Lung (tissue), 12 donors: Measurements from ENCODE around the gene FRS2. TPM values are rescaled to one million over a fixed set of nuclear protein-coding genes. Genes with fewer than 3 reads are reported as not detected.
A peak's percentile ranks its signal among the peaks of the same experiment; 100 is the strongest.

Source experiments
- ATAC-seq: fragments of 200-7000 bp; cut with Tn5 transposase; one replicate; pipeline ENCODE4 v1.9.1; 2020; ENCODE audit warnings: moderate number of reproducible peaks; ENCODE audit not compliant: insufficient read depth, low FRiP score
- DNase-seq, 3 donors: peaks; one replicate each; pipeline ENCODE4 v3.0.0-alpha.2; 2013 to 2017
- H3K27ac ChIP-seq, 2 donors: one replicate each; pipeline ENCODE4 v1.5.1; 2013; ENCODE audit warnings: mild to moderate bottlenecking in 2 of 2, moderate library complexity in 2 of 2, control low read depth in 1 of 2, inconsistent platforms in 1 of 2, low read depth in 1 of 2, low read length in 1 of 2
- H3K27me3 ChIP-seq, 3 donors: one replicate each; pipeline ENCODE4 v1.5.1; 2013; ENCODE audit warnings: low read length in 2 of 3; ENCODE audit not compliant: control insufficient read depth in 3 of 3, insufficient read depth in 3 of 3
- H3K36me3 ChIP-seq, 4 donors: one replicate each; pipeline ENCODE4 v1.5.1; 2013; ENCODE audit warnings: low read length in 4 of 4, mild to moderate bottlenecking in 1 of 4, moderate library complexity in 1 of 4; ENCODE audit not compliant: control insufficient read depth in 4 of 4, insufficient read depth in 4 of 4
- H3K4me1 ChIP-seq, 5 donors: one replicate each; pipeline ENCODE4 v1.5.1; 2013; ENCODE audit warnings: low read length in 5 of 5, mild to moderate bottlenecking in 2 of 5, moderate library complexity in 1 of 5; ENCODE audit not compliant: control insufficient read depth in 5 of 5, insufficient read depth in 5 of 5
- H3K4me3 ChIP-seq: one replicate; pipeline ENCODE4 v1.5.1; 2013; ENCODE audit warnings: mild to moderate bottlenecking, control low read depth, moderate library complexity
- H3K9ac ChIP-seq, 2 donors: one replicate each; pipeline ENCODE4 v1.5.1; 2013; ENCODE audit warnings: low read length in 2 of 2, control low read depth in 1 of 2; ENCODE audit not compliant: insufficient read depth in 1 of 2
- H3K9me3 ChIP-seq, 4 donors: one replicate each; pipeline ENCODE4 v1.5.1; 2013; ENCODE audit warnings: low read length in 3 of 4, mild to moderate bottlenecking in 1 of 4, moderate library complexity in 1 of 4; ENCODE audit not compliant: control insufficient read depth in 4 of 4, insufficient read depth in 3 of 4
- WGBS, 2 donors: extraction: QIAGEN DNeasy Blood & Tissue Kit; methylation state at CpG; one replicate each; pipeline ENCODE4 v1.1.7; 2013; 5-methylcytosine and 5-hydroxymethylcytosine counted together
- polyA plus RNA-seq, 2 donors: library from polyadenylated mRNA; stranded (reverse); fragments of 200-250 nt; gene quantifications; one replicate each; pipeline ENCODE4 v1.2.1, GENCODE V29; 2013
- total RNA-seq, 2 donors: library from RNA; depleted of rRNA in 1 of 2; stranded (reverse); fragments of >200 nt in 1 of 2; gene quantifications; one replicate each; pipeline ENCODE4 v1.2.1, GENCODE V29; 2014 to 2021
- TF ChIP-seq, protein P1 (sequence below): IDR thresholded peaks from 2 replicates; pipeline ENCODE4 v1.5.1; 2012; ENCODE audit warnings: mild to moderate bottlenecking; ENCODE audit errors: control extremely low read depth, extremely low read depth
- donor health status: control.
- donor health status: control.
- donor health status: Bipolar disorder and iron deficiency.
- donor health status: healthy.
- donor health status: DM: yes; HTN: yes; CAD: no.

The FRS2 gene
- total and polyA plus RNA-seq, 4 donors: 4.7 to 66.7 (median 20.1) TPM

- H3K27ac ChIP-seq: peak overlapping the region in 1 of 2 donors; percentile 12
- peaks cover 0 to 2% (median under 1%) of the 10 kb centered on the region in 4 donors for H3K36me3 ChIP-seq
- WGBS, 2 donors: 54 to 80% methylated on average over 2 of the region's 2 CpGs
- DNase-seq: peak; percentile 43 to 89 (median 76)
- H3K4me1 ChIP-seq: peaks cover 0 to 9% (median 7%) of the 10 kb centered on the region in 5 donors
- TF ChIP-seq, protein P1, sequence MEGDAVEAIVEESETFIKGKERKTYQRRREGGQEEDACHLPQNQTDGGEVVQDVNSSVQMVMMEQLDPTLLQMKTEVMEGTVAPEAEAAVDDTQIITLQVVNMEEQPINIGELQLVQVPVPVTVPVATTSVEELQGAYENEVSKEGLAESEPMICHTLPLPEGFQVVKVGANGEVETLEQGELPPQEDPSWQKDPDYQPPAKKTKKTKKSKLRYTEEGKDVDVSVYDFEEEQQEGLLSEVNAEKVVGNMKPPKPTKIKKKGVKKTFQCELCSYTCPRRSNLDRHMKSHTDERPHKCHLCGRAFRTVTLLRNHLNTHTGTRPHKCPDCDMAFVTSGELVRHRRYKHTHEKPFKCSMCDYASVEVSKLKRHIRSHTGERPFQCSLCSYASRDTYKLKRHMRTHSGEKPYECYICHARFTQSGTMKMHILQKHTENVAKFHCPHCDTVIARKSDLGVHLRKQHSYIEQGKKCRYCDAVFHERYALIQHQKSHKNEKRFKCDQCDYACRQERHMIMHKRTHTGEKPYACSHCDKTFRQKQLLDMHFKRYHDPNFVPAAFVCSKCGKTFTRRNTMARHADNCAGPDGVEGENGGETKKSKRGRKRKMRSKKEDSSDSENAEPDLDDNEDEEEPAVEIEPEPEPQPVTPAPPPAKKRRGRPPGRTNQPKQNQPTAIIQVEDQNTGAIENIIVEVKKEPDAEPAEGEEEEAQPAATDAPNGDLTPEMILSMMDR: no peak
- no peak overlapping the region for H3K4me3 ChIP-seq
- ATAC-seq: peak; percentile 34
- H3K9ac ChIP-seq: no peak overlapping the region
- H3K9me3 ChIP-seq: no peaks in the 10 kb centered on the region
- no peaks in the 10 kb centered on the region for H3K27me3 ChIP-seq
Measured at GRCh38 chr12:69553628-69554248, 83.5 kb downstream of the FRS2 start.

GRCh38 chr12:69555461-69555860, 85.3 kb downstream of the FRS2 start:
- peaks cover 0 to 9% (median 7%) of the 10 kb centered on the region in 5 donors for H3K4me1 ChIP-seq
- no peak overlapping the region for H3K27ac ChIP-seq
- TF ChIP-seq, protein P1: no peak
- H3K9ac ChIP-seq: no peak overlapping the region
- WGBS, 2 donors: 77 to 93% methylated on average over 6 of the region's 6 CpGs
- H3K36me3 ChIP-seq: peaks cover 0 to 1% (median 0%) of the 10 kb centered on the region in 4 donors
- no peak overlapping the region for H3K4me3 ChIP-seq
- no peak for ATAC-seq
- H3K9me3 ChIP-seq: no peaks in the 10 kb centered on the region
- DNase-seq: no peak
- no peaks in the 10 kb centered on the region for H3K27me3 ChIP-seq

DNA sequence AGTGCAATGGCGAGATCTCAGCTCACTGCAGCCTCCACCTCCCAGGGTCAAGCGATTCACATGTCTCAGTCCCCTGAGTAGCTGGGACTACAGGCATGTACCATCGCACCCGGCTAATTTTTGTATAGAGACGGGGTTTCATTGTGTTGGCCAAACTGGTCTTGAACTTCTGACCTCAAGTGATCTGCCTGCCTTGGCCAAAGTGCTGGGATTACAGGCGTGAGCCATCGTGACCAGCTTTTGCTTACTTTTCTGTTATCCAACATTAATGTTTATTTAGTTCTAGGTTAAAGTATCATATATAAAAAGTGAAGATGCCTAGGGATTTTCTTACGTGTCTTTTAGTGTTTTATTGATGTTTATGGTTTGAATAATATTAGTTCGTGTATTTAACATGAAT, 86.2 kb downstream of the FRS2 start:
- H3K4me3 ChIP-seq: no peak overlapping the region
- peaks cover 0 to 9% (median 7%) of the 10 kb centered on the region in 5 donors for H3K4me1 ChIP-seq
- ATAC-seq (no peak), DNase-seq (no peak)
- 77 to 86% methylated on average over 9 of the region's 9 CpGs for WGBS, 2 donors
- peaks cover 0 to 1% (median 0%) of the 10 kb centered on the region in 4 donors for H3K36me3 ChIP-seq
- H3K27ac ChIP-seq: no peak overlapping the region
- no peaks in the 10 kb centered on the region for H3K27me3 ChIP-seq
- TF ChIP-seq, protein P1: no peak
- H3K9ac ChIP-seq: no peak overlapping the region
- H3K9me3 ChIP-seq: no peaks in the 10 kb centered on the region
